ENCODE results near the gene ADGRL3.

DNA sequence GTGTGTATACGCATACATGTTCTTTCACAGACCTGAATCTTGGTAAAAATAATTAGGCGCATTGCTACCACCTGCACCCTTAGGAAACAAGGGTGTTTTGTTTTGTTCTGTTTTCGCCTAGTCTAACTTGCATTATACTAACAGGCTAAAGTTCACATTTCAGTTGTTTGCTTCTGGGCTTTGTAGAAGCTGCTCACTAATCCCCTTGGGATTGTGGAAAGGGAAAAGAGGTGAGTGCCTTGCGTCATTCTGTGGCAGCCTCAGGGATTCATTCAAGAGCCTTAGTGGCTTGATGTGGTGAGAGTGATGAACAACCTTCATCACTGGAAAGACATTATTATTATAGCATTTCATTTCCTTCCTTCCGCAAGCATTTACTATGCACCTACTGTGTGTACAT lies 331.1 kb downstream of the ADGRL3 start:
- TF ChIP-seq, protein P1, sequence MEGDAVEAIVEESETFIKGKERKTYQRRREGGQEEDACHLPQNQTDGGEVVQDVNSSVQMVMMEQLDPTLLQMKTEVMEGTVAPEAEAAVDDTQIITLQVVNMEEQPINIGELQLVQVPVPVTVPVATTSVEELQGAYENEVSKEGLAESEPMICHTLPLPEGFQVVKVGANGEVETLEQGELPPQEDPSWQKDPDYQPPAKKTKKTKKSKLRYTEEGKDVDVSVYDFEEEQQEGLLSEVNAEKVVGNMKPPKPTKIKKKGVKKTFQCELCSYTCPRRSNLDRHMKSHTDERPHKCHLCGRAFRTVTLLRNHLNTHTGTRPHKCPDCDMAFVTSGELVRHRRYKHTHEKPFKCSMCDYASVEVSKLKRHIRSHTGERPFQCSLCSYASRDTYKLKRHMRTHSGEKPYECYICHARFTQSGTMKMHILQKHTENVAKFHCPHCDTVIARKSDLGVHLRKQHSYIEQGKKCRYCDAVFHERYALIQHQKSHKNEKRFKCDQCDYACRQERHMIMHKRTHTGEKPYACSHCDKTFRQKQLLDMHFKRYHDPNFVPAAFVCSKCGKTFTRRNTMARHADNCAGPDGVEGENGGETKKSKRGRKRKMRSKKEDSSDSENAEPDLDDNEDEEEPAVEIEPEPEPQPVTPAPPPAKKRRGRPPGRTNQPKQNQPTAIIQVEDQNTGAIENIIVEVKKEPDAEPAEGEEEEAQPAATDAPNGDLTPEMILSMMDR (conservative IDR thresholded peaks at IDR 0.05; ENCODE audit: low read length) = no peak
- TF ChIP-seq EZH2phosphoT487 (IDR thresholded peaks at IDR 0.05; ENCODE audit: borderline replicate concordance, low read depth, low read length) = no peak

Data from OCI-LY7 (cell line).